GM18526 (cell line): ENCODE data around the gene NOL4.
A peak's percentile ranks its signal among the peaks of the same experiment; 100 is the strongest.

ENCODE experiments used
- POLR2A ChIP-seq: IDR thresholded peaks from 3 replicates; pipeline ENCODE4 v1.6.1; 2011; ENCODE audit not compliant: insufficient read length; ENCODE audit errors: extremely low read depth

Gene NOL4

GRCh38 chr18:34224423-34225217 is at the start of gene NOL4:
Gene NOL4, minus strand, starts transcription at chr18:34224913. Its CDS starts 1,660 bp downstream, at chr18:34223253.
- no peak for TF ChIP-seq POLR2A

GRCh38 chr18:34261865-34262780 is 37.4 kb upstream of the NOL4 start:
- TF ChIP-seq POLR2A: no peak

- TF ChIP-seq POLR2A: no peak
Measured at GRCh38 chr18:34258176-34258575, 33.5 kb upstream of the NOL4 start.

- no peak for TF ChIP-seq POLR2A
Measured at GRCh38 chr18:34251919-34252318, 27.2 kb upstream of the NOL4 start.

- no peak for TF ChIP-seq POLR2A
Measured at GRCh38 chr18:34248727-34249126, 24.0 kb upstream of the NOL4 start.

GRCh38 chr18:34242739-34243138 is 18.0 kb upstream of the NOL4 start:
- TF ChIP-seq POLR2A: no peak

GRCh38 chr18:34225218-34225553 is 473 bp upstream of the NOL4 start:
- TF ChIP-seq POLR2A: no peak

GRCh38 chr18:34223893-34224422 is 755 bp downstream of the NOL4 start:
- no peak for TF ChIP-seq POLR2A

- no peak for TF ChIP-seq POLR2A
Measured at GRCh38 chr18:34223164-34223892, 1.4 kb downstream of the NOL4 start.

GRCh38 chr18:34222307-34223163 is 2.2 kb downstream of the NOL4 start:
- TF ChIP-seq POLR2A: peak; percentile 13

- no peak for TF ChIP-seq POLR2A
Measured at GRCh38 chr18:34221971-34222306, 2.8 kb downstream of the NOL4 start.

- no peak for TF ChIP-seq POLR2A
Measured at GRCh38 chr18:34220081-34220815, 4.5 kb downstream of the NOL4 start.

- no peak for TF ChIP-seq POLR2A
Measured at GRCh38 chr18:34219651-34220050, 5.1 kb downstream of the NOL4 start.

GRCh38 chr18:34212511-34212910 is 12.2 kb downstream of the NOL4 start:
- TF ChIP-seq POLR2A: no peak
